LNCAP (cell line): Measurements from ENCODE around the gene DEPP1.

Experiments used
- CTCF ChIP-seq: fragments of 450-650 bp; IDR thresholded peaks from 2 replicates; pipeline ENCODE4 v1.5.1; 2017; ENCODE audit warnings: mild to moderate bottlenecking

Gene DEPP1

GRCh38 chr10:44927352-44927751, 51.3 kb downstream of the DEPP1 start:
- no peak for TF ChIP-seq CTCF

GRCh38 chr10:44926751-44927351, 51.8 kb downstream of the DEPP1 start:
- no peak for TF ChIP-seq CTCF
